ENCODE results near the gene NGFR. TPM values are rescaled to one million over a fixed set of nuclear protein-coding genes. Genes with fewer than 3 reads are reported as not detected.
"Not testable (repeated sequence)": the region's sequence is repeated elsewhere in the genome, so short reads cannot be mapped to it uniquely, and the experiment has no call there.

Gene NGFR
- total RNA-seq, 1 experiment from 2014 or later = 6.4 TPM

- no peak for DNase-seq (ENCODE audit: low read depth)
Observed at GRCh38 chr17:49545806-49546545, 50.9 kb downstream of the NGFR start.

- no peak for DNase-seq (ENCODE audit: low read depth)
Observed at GRCh38 chr17:49546546-49547535, 51.7 kb downstream of the NGFR start.

GRCh38 chr17:49547566-49547965 is 52.5 kb downstream of the NGFR start:
- DNase-seq (ENCODE audit: low read depth) = no peak

GRCh38 chr17:49548051-49548505 is 53.0 kb downstream of the NGFR start:
- DNase-seq (ENCODE audit: low read depth) = no peak

- peak; percentile 24 for DNase-seq (ENCODE audit: low read depth)
Observed at GRCh38 chr17:49548506-49549310, 53.6 kb downstream of the NGFR start.

GRCh38 chr17:49549311-49549605 is 54.2 kb downstream of the NGFR start:
- no peak for DNase-seq (ENCODE audit: low read depth)

- DNase-seq (ENCODE audit: low read depth) = no peak
Observed at GRCh38 chr17:49549691-49550678, 54.9 kb downstream of the NGFR start.

GRCh38 chr17:49550764-49551163 is 55.7 kb downstream of the NGFR start:
- DNase-seq (ENCODE audit: low read depth) = not testable (repeated sequence)

- no peak for DNase-seq (ENCODE audit: low read depth)
Observed at GRCh38 chr17:49551221-49552069, 56.4 kb downstream of the NGFR start.

- peak; percentile 19 for DNase-seq (ENCODE audit: low read depth)
Observed at GRCh38 chr17:49552070-49552751, 57.1 kb downstream of the NGFR start.

- no peak for DNase-seq (ENCODE audit: low read depth)
Observed at GRCh38 chr17:49553676-49554335, 58.7 kb downstream of the NGFR start.

GRCh38 chr17:49554694-49555494 is 59.8 kb downstream of the NGFR start:
- DNase-seq (ENCODE audit: low read depth) = no peak

- no peak for DNase-seq (ENCODE audit: low read depth)
Observed at GRCh38 chr17:49555495-49556222, 60.6 kb downstream of the NGFR start.

- peak; percentile 48 for DNase-seq (ENCODE audit: low read depth)
Observed at GRCh38 chr17:49556223-49556943, 61.3 kb downstream of the NGFR start.

GRCh38 chr17:49557312-49558024 is 62.4 kb downstream of the NGFR start:
- DNase-seq (ENCODE audit: low read depth) = peak; percentile 36
